Endometrium (tissue), 2 donors: ENCODE measurements around the gene FOXD4L3.
"Not testable (repeated sequence)": the region's sequence is repeated elsewhere in the genome, so short reads cannot be mapped to it uniquely, and the experiment has no call there.

Source experiments
- FAIRE-seq: peaks from 2 replicates; lab custom pipeline; 2012; peaks lifted over from hg19 to GRCh38; lab: Jason Lieb, UNC
- donor health status: control.
- donor health status: control.

FOXD4L3 gene

DNA sequence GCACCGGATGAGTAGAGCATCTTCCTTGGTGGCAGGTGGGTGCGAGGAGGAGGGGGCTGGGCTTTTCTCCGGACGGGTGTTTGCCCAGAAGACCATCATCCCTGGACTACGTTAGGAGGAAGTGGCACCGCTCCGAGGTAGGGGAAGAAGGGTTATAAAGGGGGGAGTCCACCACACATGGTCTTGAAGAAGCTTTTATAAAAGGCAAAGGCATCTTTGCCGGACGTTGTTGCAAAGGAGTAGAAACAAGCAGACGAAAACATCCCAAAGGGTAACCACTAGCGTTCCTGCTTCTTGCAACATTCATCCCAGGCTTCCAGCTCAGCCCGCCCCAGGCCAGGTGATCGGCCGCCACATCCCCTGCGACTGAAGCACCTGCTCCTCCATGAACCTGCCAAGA is at the start of gene FOXD4L3:
FOXD4L3 (plus strand) TSS at position 301 of the 400 bp plus-strand sequence; CDS start at position 386, 85 bp downstream.
- FAIRE-seq, result not testable (repeated sequence)

DNA sequence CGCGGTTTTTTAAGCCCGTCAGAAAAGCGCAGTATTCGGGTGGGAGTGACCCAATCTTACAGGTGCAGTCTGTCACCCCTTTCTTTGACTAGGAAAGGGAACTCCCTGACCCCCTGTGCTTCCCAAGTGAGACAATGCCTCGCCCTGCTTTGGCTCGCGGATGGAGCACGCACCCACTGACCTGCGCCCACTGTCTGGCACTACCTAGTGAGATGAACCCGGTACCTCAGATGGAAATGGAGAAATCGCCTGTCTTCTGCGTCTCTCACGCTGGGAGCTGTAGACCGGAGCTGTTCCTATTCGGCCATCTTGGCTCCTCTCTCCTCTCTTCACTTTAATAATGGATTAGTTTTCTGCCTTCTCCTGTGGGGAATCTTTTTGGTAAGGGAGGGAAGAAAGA is 21.6 kb upstream of the FOXD4L3 start:
- FAIRE-seq, result not testable (repeated sequence)

DNA sequence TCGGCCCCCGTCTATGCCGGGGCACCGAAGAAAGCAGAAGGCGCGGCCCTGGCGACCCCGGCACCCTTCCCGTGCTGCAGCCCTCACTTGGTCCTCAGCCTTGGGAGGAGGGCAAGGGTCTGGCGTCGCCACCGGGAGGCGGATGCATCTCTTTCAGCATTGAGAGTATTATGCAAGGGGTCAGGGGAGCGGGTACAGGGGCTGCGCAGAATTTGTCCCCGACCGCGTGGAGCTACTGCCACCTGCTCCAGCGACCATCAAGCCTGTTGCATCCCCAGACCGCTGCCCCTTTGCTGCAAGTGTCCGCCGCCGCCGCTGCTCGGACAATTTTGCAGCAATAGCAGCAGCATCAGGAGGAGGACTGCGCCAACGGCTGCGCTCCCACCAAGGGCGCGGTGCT is 1.1 kb downstream of the FOXD4L3 start:
- not testable (repeated sequence) for FAIRE-seq

DNA sequence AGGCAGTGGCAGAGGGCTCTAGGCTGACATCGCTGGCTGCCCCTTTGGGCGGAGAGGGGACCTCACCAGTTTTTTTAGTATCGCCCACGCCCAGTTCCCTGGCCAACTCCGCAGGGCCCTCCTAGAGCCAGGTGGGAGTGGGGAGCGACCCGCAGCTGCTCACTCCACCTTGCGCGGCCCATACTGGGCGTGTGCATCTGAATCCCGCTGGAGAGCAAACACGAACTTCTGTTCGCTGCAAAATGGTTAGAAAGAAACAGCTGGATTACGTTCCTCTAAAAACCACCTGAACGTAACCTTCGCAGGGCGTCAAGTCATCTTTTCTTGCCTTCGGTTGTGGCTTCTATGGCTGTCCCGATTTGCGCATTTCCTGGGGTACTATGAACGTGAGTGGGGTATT is 1.5 kb downstream of the FOXD4L3 start:
- not testable (repeated sequence) for FAIRE-seq

DNA sequence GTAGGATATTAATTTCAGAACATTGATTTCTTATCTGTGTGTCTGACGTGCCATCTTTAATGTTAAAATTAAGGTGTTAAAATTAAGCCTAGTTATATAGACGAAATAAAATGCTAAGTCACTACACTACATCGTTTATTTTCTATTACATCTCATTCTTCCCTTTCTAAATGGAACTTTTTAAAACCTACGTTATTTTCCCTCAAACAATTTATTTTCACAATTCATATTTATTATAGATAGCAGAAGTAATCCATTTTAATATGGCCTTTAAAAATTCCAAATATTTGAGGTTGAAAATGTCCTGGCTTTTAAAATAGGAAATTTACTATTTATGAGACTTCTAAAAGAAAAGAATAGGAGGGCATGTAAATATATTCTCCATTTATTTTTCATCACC is 2.1 kb downstream of the FOXD4L3 start:
- FAIRE-seq, result peak; percentile 57

DNA sequence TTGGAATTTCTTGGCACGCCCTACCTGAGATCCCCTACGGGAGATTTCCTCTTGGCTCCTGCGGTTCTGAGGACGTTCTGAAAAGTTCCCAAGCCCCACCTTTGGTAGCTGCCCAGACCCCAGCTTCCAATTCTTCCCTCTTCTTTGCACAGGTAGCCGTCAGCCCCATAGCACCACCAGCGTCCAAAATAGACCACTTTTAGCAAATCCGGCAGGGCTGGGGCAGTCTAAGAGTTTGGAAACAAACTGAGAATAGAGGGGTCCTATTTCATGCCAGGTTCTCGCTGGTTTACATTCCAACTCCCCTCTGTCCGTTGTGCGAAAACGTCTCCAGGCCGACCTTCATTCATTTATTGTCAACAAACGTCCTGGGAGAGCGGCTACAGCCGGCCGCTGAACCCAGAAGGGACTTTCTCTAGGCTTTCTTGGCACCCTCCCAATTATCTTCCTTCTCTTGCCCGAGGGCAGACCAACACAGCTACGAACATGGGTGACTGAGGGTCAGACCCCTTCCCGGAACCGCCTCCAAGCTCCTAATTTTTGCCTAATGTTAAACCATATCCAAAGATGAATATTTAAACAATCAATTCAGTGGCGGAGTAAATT is 3.1 kb downstream of the FOXD4L3 start:
- not testable (repeated sequence) for FAIRE-seq

DNA sequence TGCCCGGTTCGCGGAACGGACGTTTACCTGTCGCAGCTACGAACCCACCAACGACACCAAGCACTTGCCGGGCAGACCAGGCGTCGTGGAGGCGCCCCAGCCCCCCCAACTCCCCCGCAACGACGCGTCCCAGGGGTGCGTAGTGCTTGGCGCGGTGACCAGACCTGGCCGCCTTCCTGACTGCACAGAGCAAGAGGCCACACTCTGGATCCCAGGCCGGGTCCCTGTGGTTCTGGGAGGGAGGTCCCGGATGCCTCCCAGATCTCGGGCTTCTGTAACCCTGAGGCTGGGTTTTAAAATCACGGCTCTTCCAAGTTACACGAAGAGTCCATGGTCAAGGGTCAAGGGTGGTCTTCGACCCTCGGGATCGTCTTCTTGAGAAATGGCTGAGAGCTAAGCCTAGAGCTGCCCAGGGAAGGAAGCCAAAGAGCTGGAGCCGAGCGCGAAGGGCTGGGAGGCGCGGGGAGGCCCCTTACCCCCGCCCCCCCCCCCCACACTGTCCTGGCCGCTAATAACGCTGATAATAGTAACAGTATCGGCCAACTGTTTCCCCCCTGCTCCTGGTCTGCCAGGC is 3.8 kb downstream of the FOXD4L3 start:
- FAIRE-seq, result not testable (repeated sequence)

DNA sequence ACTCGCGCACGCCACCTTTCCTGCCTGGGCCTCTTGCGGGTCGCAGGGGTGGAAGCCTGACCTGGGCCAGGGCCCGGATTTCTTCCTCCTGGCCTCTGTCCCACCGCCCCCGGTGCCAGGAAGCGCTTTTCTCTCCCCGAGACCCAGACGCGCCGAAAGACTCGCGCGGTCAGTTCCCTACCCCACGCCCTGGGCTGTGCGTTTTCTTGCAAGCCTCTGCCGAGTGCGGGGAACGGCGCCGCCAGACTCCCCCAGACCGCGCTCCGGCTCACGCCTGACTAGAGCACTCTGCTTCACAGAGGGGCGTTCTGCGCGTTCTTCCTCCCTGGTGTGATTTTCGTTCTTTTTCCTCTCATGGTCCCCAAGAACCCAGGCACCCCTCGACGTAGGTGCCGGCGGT is 4.5 kb downstream of the FOXD4L3 start:
- FAIRE-seq, result not testable (repeated sequence)

DNA sequence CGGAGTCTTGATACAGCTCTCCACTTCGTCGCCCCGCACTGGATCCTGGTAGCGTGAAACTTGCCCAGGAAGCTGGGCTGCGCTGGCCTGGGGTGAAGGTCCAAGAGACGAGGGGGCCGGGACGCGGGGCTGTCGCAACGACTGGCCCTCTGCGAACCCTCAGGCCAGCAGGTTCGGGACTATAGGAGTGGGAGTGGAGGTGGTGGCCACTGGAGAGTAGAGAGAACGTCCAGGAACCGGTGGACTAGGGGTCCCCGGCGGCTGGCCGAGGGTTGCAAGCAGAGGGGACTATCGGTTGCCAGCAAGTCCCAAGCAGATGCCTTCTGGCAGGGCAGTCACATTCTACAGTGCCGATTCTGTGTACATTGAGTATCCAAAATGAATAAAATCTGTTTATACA is 5.0 kb downstream of the FOXD4L3 start:
- FAIRE-seq, result not testable (repeated sequence)

DNA sequence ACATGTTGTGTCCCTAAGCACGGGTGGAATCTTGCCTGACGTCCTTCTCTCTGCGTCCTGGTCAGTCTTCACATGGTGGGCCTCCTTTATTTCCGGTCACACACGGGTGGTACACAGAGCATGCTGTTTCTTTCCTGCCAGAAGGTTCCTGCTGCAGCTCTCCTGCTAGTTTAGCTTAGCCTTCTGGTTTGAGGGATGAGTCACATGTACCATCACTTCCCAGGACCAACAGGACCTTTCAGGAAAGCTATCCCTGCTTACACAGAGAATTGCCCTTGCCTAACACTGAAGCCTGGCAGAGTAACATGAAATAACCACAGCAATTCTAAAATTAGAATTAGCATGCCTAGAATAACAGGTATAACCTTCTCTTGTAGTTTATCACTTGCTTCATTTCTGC is 8.5 kb downstream of the FOXD4L3 start:
- FAIRE-seq, result not testable (repeated sequence)

DNA sequence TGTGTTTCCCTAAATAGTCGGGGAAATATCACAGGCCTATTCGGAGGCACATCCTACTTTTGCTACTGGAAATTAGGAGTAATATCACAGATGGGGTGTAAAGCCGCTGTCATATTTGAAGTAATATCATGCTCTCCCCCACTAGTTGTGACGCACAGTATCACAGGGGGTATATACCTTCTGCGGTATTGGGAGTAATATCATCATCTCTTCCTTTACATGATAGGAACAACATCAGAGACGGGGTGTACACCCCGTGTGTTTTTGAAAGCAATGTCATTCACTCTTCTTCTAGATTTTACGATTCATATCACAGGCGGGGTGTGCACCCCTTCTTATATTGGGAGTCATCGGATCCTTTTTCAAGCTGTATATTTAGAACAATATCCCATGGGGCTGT is 15.5 kb downstream of the FOXD4L3 start:
- not testable (repeated sequence) for FAIRE-seq

DNA sequence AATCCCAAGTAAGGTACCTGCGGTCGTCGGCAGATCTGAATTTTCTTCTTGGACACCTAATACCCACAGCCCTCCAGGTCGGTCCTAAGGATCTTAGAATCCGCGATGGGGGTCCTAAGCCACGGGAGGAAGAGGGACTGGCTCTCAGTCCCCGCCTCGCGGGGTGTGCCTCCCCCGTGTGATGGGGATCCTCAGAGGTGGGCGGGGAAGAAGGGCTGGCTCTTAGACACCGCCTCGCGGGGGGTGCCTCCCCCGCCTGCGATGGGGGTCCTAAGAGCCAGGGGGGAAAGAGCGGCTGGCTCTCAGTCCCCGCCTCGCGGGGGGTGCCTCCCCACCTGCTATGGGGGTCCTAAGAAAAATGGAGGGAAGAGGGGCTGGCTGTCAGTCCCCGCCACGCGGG is 21.1 kb downstream of the FOXD4L3 start:
- not testable (repeated sequence) for FAIRE-seq

DNA sequence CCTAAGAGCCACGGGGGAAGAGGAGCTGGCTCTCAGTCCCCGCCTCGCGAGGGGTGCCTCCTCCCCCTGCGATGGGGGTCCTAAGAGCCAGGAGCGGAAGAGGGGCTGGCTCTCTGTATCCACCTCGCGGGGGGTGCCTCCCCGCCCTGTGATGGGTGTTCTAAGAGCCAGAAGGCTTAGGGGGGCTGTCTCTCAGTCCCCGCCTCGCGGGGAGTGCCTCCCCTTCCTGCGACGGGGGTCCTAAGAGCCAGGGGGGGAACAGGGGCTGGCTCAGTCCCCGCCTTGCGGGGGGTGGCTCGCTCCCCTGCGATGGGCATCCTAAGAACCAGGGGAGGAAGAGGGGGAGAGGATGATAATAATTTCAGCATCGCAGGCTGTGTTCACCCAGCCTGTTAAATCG is 21.9 kb downstream of the FOXD4L3 start:
- not testable (repeated sequence) for FAIRE-seq

DNA sequence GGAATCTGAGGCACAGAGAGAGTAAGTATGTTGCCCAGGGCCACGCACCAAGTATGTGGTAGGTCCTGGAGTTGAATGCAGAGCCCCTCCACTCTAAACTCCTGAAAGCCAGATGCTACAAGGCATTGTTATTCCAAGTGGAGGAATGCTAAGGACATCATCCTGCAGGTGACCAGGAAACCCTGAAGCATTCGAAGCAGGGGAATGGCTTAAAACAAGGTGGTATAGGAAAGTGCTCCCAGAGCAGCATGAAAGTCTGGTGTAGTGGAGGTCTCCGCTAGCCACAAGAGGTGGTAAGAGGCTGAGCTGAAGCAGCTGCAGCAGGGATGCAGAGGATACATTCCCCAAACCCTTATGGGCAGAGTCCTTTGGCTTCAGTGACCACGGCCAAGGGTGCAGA is 26.4 kb downstream of the FOXD4L3 start:
- FAIRE-seq, result not testable (repeated sequence)

DNA sequence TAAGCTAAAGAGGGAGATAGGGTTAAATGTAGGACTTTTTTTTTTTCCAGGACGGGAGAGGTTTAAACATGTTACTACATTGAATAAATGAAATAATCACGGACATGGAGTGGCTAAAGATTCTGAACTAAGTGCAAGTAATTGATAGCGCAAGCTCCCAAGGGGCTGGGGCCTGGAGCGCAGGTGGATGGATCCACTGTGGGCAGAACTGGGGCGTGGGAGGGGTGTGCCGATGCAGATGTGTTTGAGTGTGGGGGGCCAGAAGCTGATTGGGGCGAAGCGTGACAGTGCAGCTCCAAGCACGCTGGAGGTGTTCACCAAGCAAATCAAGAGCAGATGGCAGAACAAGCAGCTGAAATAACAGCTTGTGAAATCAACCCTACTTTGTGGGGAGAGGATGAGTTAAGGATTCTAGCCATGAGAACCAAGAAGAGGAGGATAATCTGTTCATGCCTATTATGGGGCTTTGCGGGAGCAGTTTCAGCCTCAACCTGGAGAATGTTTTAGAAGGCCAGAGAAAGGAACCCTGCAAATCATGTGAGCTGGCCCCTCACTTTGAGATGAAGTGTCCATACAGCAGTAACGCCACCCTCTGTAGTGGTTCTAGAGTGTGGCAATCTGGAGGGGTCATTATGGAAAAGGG is 28.0 kb downstream of the FOXD4L3 start:
- not testable (repeated sequence) for FAIRE-seq

DNA sequence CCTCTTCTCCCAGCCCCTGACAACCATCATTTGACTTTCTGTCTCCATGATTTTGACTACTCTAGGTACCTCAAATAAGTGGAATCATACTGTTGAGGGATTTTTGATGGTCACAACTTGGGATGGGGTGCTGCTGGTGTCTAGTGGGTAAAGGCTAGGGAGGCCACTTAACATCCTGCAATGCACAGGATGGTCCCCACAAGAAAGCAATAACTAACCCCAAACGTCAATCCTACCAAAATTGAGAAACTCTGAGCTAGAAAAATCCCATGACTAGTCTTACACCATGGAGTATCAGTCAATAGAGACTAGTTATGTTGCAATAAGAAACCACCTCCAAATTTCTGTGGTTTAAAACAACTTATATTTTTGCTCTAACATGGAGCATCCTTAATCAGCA is 29.5 kb downstream of the FOXD4L3 start:
- FAIRE-seq, result not testable (repeated sequence)

DNA sequence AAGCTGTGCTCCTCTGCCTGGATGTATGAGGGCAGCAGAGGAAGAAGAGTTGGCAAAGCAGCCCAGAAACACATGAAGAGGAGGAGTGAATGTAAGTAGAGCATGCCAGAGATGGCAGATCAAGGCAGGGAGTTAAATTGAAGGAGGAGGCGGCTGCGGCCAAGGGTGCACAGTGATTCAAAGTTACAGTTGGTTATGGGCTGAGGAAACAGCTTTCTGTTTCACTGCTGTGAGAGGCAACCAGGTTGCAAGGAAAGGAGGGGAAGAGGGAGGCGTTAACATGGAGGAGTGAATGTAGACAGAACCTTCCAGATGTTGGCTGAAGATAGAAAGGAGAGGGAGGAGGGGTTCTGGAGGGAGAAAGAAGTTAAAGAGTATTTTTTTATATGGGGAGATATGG is 33.3 kb downstream of the FOXD4L3 start:
- FAIRE-seq, result peak; percentile 94

DNA sequence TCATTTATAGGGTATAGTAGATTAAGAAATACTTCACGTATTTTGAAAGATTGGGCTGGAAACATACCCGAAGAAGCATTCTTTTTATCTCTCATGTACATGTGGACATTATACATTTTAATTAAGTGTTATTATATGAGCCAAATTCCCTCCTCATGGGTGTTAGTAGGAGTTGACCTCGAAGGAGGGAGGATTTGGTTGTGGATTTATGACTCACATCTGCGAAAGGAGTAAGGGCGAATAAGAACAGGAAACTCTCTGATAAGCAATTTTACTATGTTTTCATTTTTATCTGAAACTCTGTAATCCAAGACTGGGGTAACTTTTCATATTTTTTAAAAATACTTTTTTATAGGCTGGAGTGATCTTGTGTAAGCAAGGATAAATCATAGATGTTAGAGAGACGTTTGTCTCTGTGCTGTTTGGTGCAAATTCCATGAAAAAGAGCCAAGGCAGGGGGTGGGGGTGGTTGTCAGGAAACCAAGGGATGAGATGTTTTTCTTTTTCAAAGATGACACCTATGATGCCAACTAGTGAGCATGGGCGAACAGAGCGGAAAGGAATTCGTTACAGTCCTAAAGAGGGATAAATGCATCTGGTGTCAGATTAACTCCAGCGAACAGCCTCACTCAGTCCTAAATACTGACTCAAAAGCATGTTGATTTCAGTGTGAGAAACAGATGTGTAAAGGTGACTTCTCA is 34.1 kb downstream of the FOXD4L3 start:
- FAIRE-seq, result peak; percentile 92

DNA sequence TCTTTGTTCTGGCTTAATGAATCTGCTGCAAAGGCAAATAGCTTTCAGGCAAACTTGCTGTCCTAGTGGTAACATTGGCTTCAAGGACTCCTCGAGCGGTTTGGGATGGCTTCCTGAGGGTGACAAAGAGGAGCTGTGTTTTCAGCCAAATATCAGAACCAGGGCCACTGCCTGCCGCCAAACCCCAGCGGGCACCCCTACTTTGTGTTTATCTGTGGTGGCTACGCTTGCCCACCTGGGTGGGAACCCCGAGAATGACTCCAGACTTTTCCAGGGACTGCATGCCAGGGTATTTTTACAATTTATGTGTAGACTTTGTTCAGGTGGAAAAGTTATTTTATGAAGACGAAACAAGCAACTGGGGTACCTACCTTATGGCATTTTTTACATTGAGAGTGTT is 35.3 kb downstream of the FOXD4L3 start:
- not testable (repeated sequence) for FAIRE-seq

DNA sequence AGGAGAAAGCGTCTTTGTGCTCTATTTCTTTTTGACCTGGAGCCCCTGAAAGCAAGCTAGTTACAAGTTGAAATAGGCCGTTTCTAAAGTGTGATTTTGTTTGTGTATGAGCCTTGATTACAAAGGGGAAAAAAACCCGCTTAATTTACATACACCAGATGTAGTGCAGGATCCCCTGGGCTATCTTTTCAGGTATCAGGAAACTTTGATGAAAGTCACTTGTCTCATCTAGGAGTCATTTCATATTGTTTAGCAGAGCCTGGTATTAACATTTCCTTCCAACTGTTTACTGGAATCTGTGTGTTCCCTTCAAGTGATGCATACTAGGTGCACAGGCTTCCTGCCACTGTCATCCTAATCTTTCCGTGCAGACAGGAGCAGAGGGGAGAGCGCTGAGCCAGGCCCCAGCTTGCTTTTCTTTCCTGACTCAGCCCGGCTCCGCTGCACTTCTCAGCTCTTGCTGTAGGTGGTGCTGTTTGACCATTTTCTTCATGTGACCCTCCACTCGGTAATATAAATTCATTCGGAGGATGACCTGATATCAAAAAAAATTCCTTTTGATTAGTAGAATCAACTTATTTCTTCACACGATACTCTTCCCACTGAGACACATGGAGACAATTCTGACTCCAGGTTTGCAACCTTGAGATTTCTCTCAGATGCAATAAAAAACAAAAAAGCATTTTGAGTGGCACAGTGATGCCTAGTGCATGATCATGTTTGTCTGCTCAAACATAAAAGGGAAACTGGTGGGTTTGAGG is 39.8 kb downstream of the FOXD4L3 start:
- FAIRE-seq, result not testable (repeated sequence)

DNA sequence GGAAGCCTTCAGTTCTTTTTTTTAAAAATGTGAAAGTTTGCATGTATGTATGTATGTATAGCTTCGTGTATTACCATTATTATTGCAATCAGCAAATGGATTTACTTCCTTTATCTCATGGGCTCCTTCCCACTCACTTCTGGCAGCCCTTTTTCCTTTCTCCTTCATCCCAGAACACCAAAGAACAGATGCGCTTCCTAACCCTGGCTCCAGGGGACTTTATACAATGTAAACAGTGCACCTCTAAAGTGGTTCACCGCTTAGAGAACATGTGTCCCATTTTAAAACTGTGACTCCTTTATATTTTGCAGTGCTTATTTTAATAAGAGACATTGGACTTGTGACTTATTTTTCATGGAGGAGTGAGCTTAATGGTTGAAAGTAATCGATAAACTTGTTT is 40.6 kb downstream of the FOXD4L3 start:
- not testable (repeated sequence) for FAIRE-seq

DNA sequence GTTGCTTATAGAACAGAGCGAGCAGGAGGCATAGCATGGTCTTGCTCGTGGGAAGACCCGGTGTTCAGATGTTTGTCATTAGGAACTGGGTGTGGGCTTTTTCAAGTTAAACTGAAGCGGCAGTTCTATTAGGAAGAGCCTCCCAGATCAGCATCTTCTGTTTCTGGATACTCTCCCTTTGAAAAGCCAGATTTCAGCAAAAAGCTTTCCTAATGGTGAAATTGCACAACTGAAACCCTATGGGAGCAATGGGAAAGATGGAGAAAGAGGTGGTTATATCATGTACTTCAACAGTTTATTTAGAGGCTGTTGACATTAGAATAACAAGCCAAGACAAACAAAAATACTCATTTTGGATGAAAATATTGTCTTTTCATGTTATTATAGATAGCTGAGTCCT is 41.3 kb downstream of the FOXD4L3 start:
- FAIRE-seq, result not testable (repeated sequence)
